Activated CD8-positive, alpha-beta T cell treated with anti-CD3 and anti-CD28 coated beads, Interleukin-2, amount 10 ng/mL, durations not matched to agents 7 days and 5 days (primary cell): Measurements from ENCODE around the gene TBC1D5. TPM values are rescaled to one million over a fixed set of nuclear protein-coding genes. Genes with fewer than 3 reads are reported as not detected.
A peak's percentile ranks its signal among the peaks of the same experiment; 100 is the strongest.

Experiments
- ATAC-seq: fragments of 150-1000 bp; cut with Tn5 transposase; one replicate; pipeline ENCODE4 v1.10.0; 2021; ENCODE audit warnings: moderate library complexity
- CTCF ChIA-PET: fragments of 350-600 bp; sonication (Branson Sonifier 250); formaldehyde crosslinking; loops from one replicate; lab custom pipeline; 2021; ENCODE audit warnings: antibody characterized with exemption; lab: Charles Lee
- POLR2A ChIA-PET: fragments of 350-600 bp; sonication (Branson Sonifier 250); formaldehyde crosslinking; loops from one replicate; lab custom pipeline; 2021; ENCODE audit warnings: antibody characterized with exemption; lab: Charles Lee
- DNase-seq: peaks from one replicate; pipeline ENCODE4 v3.0.0-alpha.2; 2020
- H3K27ac Mint-ChIP-seq: one replicate; pipeline ENCODE4 v1.8.0; 2021; ENCODE audit warnings: mild to moderate bottlenecking, mixed read lengths
- H3K27me3 Mint-ChIP-seq: one replicate; pipeline ENCODE4 v1.8.0; 2021; ENCODE audit warnings: low read depth, mixed read lengths
- H3K36me3 Mint-ChIP-seq: one replicate; pipeline ENCODE4 v1.8.0; 2021; ENCODE audit warnings: low read depth, mixed read lengths
- H3K4me1 Mint-ChIP-seq: one replicate; pipeline ENCODE4 v1.8.0; 2021; ENCODE audit warnings: low read depth, mixed read lengths
- H3K4me3 Mint-ChIP-seq: one replicate; pipeline ENCODE4 v1.8.0; 2021; ENCODE audit warnings: mild to moderate bottlenecking, mixed read lengths
- H3K9me3 Mint-ChIP-seq: one replicate; pipeline ENCODE4 v1.8.0; 2022; ENCODE audit warnings: mixed read lengths; ENCODE audit not compliant: insufficient read depth
- total RNA-seq, 2 experiments: library from RNA; stranded (reverse); gene quantifications; one replicate each; pipeline ENCODE4 v1.2.3, GENCODE V29; 2021

The TBC1D5 gene
- total RNA-seq, 2 experiments from 2014 or later: 51.2 to 52.8 TPM

- peak overlapping the region; percentile 40 for H3K27ac Mint-ChIP-seq
- ATAC-seq: no peak
- H3K36me3 Mint-ChIP-seq: peaks cover 13% of the 10 kb centered on the region
- ChIA-PET POLR2A (no interaction called here), CTCF (no interaction called here)
- H3K4me1 Mint-ChIP-seq: peaks cover 32% of the 10 kb centered on the region
- H3K27me3 Mint-ChIP-seq: no peaks in the 10 kb centered on the region
- DNase-seq: no peak
- H3K4me3 Mint-ChIP-seq: no peak overlapping the region
- H3K9me3 Mint-ChIP-seq: no peaks in the 10 kb centered on the region
Observed at GRCh38 chr3:17143893-17144664, 598.4 kb downstream of the TBC1D5 start.

- H3K4me1 Mint-ChIP-seq: peaks cover 24% of the 10 kb centered on the region
- H3K9me3 Mint-ChIP-seq: no peaks in the 10 kb centered on the region
- no peak overlapping the region for H3K27ac Mint-ChIP-seq
- ChIA-PET CTCF (no interaction called here), POLR2A (no interaction called here)
- peaks cover 9% of the 10 kb centered on the region for H3K36me3 Mint-ChIP-seq
- H3K4me3 Mint-ChIP-seq: no peak overlapping the region
- DNase-seq: no peak
- no peak for ATAC-seq
- no peaks in the 10 kb centered on the region for H3K27me3 Mint-ChIP-seq
Observed at GRCh38 chr3:17142516-17142915, 599.9 kb downstream of the TBC1D5 start.

GRCh38 chr3:17141699-17142098, 600.7 kb downstream of the TBC1D5 start:
- Mint-ChIP-seq H3K4me3 (no peak overlapping the region), H3K9me3 (no peaks in the 10 kb centered on the region), H3K36me3 (peaks cover 9% of the 10 kb centered on the region), H3K4me1 (peaks cover 23% of the 10 kb centered on the region), H3K27ac (no peak overlapping the region), H3K27me3 (no peaks in the 10 kb centered on the region)
- ATAC-seq (no peak), DNase-seq (no peak)
- POLR2A ChIA-PET: interaction anchor here (1.0 kb wide), 1 partner anchor 10 kb away, joined by 3 read pairs; no protein-coding TSS in a partner anchor
- CTCF ChIA-PET: no interaction called here

GRCh38 chr3:17140670-17141505, 601.5 kb downstream of the TBC1D5 start:
- H3K4me3 Mint-ChIP-seq: no peak overlapping the region
- peaks cover 9% of the 10 kb centered on the region for H3K36me3 Mint-ChIP-seq
- DNase-seq: no peak
- ChIA-PET POLR2A (no interaction called here), CTCF (no interaction called here)
- ATAC-seq: no peak
- no peak overlapping the region for H3K27ac Mint-ChIP-seq
- no peaks in the 10 kb centered on the region for H3K27me3 Mint-ChIP-seq
- H3K9me3 Mint-ChIP-seq: no peaks in the 10 kb centered on the region
- H3K4me1 Mint-ChIP-seq: peaks cover 23% of the 10 kb centered on the region

- Mint-ChIP-seq H3K36me3 (peaks cover 2% of the 10 kb centered on the region), H3K9me3 (no peaks in the 10 kb centered on the region), H3K27me3 (no peaks in the 10 kb centered on the region), H3K4me1 (peaks cover 13% of the 10 kb centered on the region), H3K4me3 (no peak overlapping the region), H3K27ac (no peak overlapping the region)
- ChIA-PET CTCF (no interaction called here), POLR2A (interaction anchor here (0.6 kb wide), 1 partner anchor 22 kb away, joined by 3 read pairs; no protein-coding TSS in a partner anchor)
- DNase-seq (no peak), ATAC-seq (no peak)
Observed at GRCh38 chr3:17138246-17139039, 604.0 kb downstream of the TBC1D5 start.

- Mint-ChIP-seq H3K4me1 (peaks cover 13% of the 10 kb centered on the region), H3K27me3 (no peaks in the 10 kb centered on the region), H3K27ac (no peak overlapping the region), H3K4me3 (no peak overlapping the region), H3K9me3 (no peaks in the 10 kb centered on the region), H3K36me3 (no peaks in the 10 kb centered on the region)
- ChIA-PET POLR2A (no interaction called here), CTCF (no interaction called here)
- DNase-seq: no peak
- ATAC-seq: no peak
Observed at GRCh38 chr3:17137321-17137826, 605.1 kb downstream of the TBC1D5 start.

GRCh38 chr3:17136136-17136721, 606.2 kb downstream of the TBC1D5 start:
- H3K27ac Mint-ChIP-seq: no peak overlapping the region
- no peaks in the 10 kb centered on the region for H3K27me3 Mint-ChIP-seq

GRCh38 chr3:17135696-17136095, 606.7 kb downstream of the TBC1D5 start:
- H3K4me3 Mint-ChIP-seq: no peak overlapping the region
- H3K27me3 Mint-ChIP-seq: no peaks in the 10 kb centered on the region
- DNase-seq (no peak), ATAC-seq (no peak)
- H3K36me3 Mint-ChIP-seq: peaks cover 2% of the 10 kb centered on the region
- H3K27ac Mint-ChIP-seq: no peak overlapping the region
- peaks cover 7% of the 10 kb centered on the region for H3K4me1 Mint-ChIP-seq
- no peaks in the 10 kb centered on the region for H3K9me3 Mint-ChIP-seq
- ChIA-PET CTCF (no interaction called here), POLR2A (no interaction called here)

More at GRCh38 chr3:17136136-17136721, 606.2 kb downstream of the TBC1D5 start:
- ATAC-seq (no peak), DNase-seq (no peak)
- CTCF ChIA-PET: no interaction called here
- peaks cover 11% of the 10 kb centered on the region for H3K4me1 Mint-ChIP-seq
- H3K36me3 Mint-ChIP-seq: no peaks in the 10 kb centered on the region
- POLR2A ChIA-PET: no interaction called here
- no peak overlapping the region for H3K4me3 Mint-ChIP-seq
- H3K9me3 Mint-ChIP-seq: no peaks in the 10 kb centered on the region

GRCh38 chr3:17133632-17134545, 608.5 kb downstream of the TBC1D5 start:
- Mint-ChIP-seq H3K36me3 (peaks cover 3% of the 10 kb centered on the region), H3K27me3 (no peaks in the 10 kb centered on the region), H3K4me1 (no peaks in the 10 kb centered on the region), H3K9me3 (no peaks in the 10 kb centered on the region), H3K27ac (no peak overlapping the region), H3K4me3 (no peak overlapping the region)
- ChIA-PET CTCF (no interaction called here), POLR2A (interaction anchor here (0.6 kb wide), 1 partner anchor 262 kb away, joined by 3 read pairs; no protein-coding TSS in a partner anchor)
- ATAC-seq: no peak
- DNase-seq: no peak

- ATAC-seq (no peak), DNase-seq (no peak)
- Mint-ChIP-seq H3K36me3 (peaks cover 13% of the 10 kb centered on the region), H3K27ac (no peak overlapping the region), H3K4me3 (no peak overlapping the region), H3K4me1 (no peaks in the 10 kb centered on the region), H3K9me3 (peaks cover 4% of the 10 kb centered on the region), H3K27me3 (no peaks in the 10 kb centered on the region)
- ChIA-PET POLR2A (no interaction called here), CTCF (no interaction called here)
Observed at GRCh38 chr3:17132286-17133115, 609.9 kb downstream of the TBC1D5 start.
